ENCODE data around the gene CYSRT1.
"Not testable (repeated sequence)": the region's sequence is repeated elsewhere in the genome, so short reads cannot be mapped to it uniquely, and the experiment has no call there.

Gene CYSRT1

GRCh38 chr9:137227853-137228505 is 3.0 kb downstream of the CYSRT1 start:
- no peak for DNase-seq

- no peak for DNase-seq
Measured at GRCh38 chr9:137228506-137228967, 3.6 kb downstream of the CYSRT1 start.

GRCh38 chr9:137228968-137229896 is 4.3 kb downstream of the CYSRT1 start:
- no peak for DNase-seq

GRCh38 chr9:137229903-137230704 is 5.1 kb downstream of the CYSRT1 start:
- DNase-seq, result no peak

- DNase-seq, result no peak
Measured at GRCh38 chr9:137230705-137231371, 5.9 kb downstream of the CYSRT1 start, which contains the start of gene SLC34A3. TSS of gene SLC34A3 (plus strand) at chr9:137230901. CDS start at chr9:137231703, 802 bp downstream.

GRCh38 chr9:137231372-137232039 is 6.5 kb downstream of the CYSRT1 start:
- DNase-seq, result no peak

GRCh38 chr9:137232101-137232500 is 7.1 kb downstream of the CYSRT1 start:
- no peak for DNase-seq

- no peak for DNase-seq
Measured at GRCh38 chr9:137232510-137232909, 7.5 kb downstream of the CYSRT1 start.

GRCh38 chr9:137233143-137233980 is 8.4 kb downstream of the CYSRT1 start:
- no peak for DNase-seq

GRCh38 chr9:137234055-137234697 is 9.2 kb downstream of the CYSRT1 start:
- DNase-seq, result no peak

GRCh38 chr9:137234758-137235423 is 9.9 kb downstream of the CYSRT1 start:
- DNase-seq, result no peak

GRCh38 chr9:137235424-137236237 is 10.7 kb downstream of the CYSRT1 start:
- no peak for DNase-seq

GRCh38 chr9:137236238-137236935 is 11.4 kb downstream of the CYSRT1 start:
- peak; percentile 75 for DNase-seq

- DNase-seq, result no peak
Measured at GRCh38 chr9:137236936-137237421, 12.0 kb downstream of the CYSRT1 start.

- no peak for DNase-seq
Measured at GRCh38 chr9:137237759-137238726, 13.1 kb downstream of the CYSRT1 start.

GRCh38 chr9:137239541-137240200 is 14.7 kb downstream of the CYSRT1 start:
- DNase-seq, result not testable (repeated sequence)
